Activated T-cell treated with anti-CD3 and anti-CD28 coated beads, Interleukin-2, amount 50 U/mL, for 48 hours (primary cell): ENCODE measurements around the gene LGI1.
"Not testable (repeated sequence)": the region's sequence is repeated elsewhere in the genome, so short reads cannot be mapped to it uniquely, and the experiment has no call there.

ENCODE experiments used
- DNase-seq, 2 experiments: peaks; one replicate each; pipeline ENCODE4 v3.0.0-alpha.2; 2020

Gene LGI1

DNA sequence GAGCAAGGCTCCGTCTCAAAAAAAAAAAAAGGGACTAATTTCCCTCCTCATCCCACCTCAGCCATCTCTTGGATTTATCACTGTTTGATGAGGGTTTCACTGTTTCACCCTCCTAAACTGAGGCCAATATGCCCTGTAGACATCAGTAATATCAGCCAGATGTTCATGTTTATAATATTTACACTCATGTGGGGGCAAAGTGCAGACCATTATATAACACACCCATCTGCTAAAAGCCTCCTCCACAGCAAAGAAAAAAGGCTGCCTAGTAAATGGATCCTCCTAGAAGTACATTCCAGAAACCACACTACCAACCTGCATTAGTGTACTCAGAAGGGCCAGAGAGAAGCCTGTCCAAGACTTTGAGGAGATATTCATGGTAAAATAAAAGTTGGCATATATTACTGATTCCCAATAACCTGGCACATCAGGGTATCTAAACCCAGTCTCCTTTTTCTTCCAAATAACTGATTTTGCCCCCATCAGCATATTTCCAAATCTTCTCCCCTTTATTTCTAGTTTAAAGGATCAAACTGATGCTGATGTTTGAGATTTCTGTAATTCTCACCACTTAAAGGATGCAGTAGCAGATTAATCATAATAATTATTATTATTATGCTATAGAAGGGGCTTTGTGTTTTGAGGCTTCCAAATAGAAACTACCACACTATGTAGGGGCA lies 55.1 kb downstream of the LGI1 start:
- DNase-seq = no peak

DNA sequence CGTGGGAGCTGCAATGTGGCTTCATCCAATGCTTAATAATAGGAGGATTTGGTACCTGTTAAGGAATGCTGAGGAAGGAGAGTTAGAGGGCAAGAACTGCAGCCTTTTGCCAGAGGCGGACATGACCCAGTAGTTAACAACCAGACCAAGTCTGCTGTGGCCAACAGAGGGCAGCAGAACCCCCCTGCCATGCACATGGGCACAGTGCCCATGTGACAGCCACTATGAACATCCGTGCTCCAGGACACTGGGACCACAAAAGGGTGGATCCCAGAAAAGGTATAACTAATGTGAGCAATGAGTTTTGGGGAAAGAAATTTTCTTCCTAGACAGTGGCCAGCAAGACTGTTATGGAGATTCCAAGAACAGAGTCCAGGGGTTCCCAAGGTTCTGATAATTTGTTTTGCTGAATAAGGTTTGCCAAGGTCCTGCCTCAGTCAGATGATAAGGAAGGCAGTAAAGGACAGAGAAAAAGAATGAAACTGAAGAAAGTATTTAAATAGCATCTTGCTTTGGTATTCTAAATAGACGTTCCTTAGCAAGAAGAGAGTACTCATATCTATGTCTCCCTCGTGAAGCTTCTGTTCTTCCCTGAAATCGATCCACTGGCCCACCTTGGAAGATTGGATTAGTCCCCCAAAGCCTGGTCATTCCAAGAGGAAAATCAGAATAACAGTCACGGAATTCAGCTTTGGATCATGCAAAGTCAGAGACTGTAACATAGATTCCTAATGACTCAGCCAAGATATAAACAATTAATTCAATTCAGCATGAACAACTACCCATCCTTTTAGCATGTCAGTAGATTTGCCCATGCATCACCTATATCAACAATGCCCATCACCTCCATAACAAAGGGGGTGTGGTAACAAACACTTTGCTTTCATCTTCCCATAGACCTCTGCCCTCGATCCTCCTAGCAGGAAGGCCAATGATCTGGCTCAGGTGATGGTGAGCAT lies 56.0 kb downstream of the LGI1 start:
- DNase-seq = peak; percentile 60 to 66

DNA sequence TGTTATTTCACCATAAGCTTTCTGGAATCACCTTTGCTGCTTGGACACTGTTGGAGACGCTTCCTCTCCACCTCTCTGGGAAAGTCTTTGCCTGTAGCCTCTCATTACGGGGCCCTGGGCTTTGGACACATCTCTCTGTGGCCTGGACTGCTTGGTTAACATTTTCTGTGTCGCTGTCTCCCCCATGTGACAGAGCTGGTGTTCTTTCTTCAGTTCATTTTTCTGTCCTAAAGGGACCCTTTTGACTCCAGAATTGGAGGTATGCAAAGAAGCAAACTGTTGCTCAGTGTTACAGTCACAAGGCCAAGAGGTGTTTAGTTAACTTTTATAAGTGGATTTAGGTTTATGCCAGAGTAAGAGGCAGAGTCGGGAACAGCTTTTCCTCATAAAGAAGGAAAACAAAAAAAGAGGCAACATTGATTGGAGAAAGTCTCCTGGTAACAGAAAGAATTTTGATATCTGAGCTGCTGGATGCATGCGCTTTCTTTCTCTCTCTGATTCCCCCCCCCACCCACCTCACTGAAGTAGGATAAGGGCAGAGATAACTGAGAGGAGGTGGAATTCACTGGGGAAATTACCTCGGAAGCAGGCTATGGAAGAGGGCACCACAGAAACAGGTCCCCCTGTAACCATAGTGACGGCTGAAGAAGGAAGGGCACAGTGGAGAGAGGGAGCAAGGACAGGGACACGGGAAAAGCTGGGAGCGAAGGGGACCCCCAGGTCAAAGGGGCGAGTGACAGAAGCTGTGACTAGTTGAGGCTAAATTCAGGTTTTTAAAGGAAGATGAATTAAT lies 57.8 kb downstream of the LGI1 start:
- no peak for DNase-seq

DNA sequence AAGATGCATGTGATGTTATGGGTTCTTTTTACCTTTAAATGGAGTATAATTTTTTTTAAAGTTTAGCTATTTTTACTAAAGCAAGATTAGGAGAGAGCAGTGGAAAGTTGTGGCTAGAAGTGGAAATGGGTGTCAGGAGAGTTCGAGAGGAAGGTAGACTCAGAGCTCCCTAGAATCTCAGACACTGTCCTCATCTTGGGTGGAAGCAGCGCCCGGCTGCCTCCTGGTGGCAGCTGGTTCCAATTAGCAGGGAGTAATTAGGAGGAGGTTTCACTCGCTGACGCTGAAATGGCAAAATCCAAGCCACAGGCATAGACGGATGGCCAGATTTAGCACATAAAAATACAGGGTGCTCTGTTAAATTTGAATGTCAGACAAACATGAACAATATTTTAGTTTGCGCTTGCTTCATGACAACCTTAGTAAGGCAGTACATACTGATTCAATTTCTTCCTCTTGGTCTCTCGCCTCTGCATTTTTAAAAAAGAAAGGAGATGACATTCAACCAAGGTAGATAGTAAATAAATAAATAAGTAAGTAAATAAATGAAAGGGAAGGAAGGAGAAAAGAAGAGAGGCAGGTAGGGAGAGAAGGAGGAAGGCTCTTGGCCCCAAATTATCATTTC lies 58.5 kb downstream of the LGI1 start:
- peak; percentile 55 to 56 for DNase-seq

DNA sequence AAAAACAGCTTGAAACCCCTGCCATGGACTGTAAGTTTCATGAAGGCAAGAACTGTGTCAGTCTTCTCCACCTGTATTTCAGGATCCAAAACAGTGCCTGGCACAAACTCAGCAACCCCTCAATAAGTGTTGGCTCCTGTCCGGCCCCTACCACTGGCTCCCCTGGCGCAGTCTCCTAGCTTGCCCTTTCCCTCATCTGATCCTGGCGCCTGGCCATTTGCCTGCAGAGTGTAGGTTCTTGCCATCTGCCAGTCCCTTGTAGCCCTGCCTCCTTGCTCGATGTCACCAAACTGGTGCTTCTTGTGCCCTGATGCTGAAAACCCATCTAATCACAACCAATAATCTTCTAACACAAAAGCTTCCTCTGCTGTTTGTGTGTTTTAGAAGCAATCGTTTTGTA lies 60.4 kb downstream of the LGI1 start:
- no peak for DNase-seq

DNA sequence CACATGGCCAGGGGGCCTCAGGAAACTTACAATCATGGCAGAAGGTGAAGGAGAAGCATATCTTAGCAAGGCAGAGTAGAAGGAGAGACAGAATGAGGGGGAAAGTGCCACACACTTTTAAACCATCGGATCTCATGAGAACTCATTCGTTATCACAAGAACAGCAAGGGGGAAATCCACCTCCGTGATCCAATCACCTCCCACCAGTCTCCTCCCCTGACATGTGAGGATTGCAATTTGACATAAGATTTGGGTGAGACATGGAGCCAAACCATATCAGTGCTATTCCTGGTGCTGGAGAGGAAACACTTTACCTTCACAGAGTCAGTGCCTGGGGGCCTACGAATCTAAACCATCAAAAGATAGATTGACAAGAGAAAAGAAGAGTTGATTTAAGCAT lies 61.8 kb downstream of the LGI1 start:
- no peak for DNase-seq

DNA sequence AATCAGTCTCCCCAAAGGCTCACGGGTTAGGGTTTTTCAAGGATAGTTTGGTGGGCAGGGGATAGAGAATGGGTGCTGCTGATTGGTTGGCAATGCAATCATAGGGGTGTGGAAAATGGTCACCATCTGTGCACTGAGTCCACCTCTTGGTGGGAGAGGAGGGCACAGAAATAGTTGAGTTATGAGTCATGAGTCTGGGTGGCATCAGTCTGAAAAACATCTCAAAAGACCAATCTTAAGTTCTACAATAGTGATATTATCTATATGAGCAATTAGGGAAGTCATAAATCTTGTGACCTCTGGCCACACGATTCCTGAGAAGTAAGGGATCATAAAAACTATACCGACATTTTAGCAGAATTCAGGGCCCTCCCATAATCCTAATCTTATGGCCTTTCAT lies 62.7 kb downstream of the LGI1 start:
- DNase-seq = no peak

DNA sequence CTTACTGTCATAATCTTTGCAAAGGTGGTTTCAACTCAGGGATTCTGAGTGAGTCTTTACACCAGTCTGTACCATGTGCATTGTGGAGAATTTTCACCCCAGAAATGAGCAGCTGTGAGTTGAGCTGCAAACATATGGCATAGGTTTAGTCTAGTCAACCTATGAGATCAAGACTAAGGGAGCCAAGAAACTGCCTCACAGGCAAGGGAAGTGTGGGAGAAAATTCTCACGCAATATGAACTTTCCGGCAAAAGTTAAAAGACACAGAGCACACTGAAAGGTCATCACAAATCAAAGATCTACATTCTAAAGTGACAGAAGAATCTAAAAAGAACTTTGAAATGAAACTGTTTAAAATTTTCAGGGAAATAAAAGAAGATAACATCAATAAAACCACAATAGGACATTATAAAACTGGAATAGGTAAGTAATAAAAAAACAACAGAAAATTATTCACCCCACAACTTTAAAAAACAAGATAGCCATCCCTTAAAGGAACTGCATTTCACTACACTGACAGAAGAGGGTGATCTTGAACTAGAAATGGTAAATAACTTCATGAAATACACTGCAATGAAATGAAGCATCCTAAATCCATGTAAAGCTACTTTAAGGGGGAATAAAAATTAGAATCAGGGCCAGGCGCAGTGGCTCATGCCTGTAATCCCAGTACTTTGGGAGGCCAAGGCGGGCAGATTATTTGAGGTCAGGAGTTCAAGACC lies 63.5 kb downstream of the LGI1 start:
- DNase-seq = no peak

DNA sequence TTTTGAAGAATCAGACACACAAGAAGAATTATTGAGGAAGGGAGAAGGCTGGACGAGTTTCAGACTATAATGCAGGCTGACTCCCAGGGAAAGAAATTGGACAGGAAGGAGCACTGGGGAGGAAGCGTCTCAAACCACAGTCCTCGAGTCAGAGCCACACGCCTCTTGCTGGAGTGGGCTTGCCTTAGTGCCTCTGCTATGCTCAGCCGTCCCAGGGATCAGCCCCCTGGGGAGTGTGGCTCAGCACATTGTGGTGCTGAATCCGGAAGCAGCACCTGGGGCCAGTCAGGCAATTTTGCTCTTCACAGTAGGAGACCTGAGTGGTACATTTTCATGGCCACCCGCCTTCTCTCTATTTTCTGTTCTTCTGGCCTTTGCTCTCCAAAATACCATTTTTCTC lies 68.6 kb downstream of the LGI1 start:
- DNase-seq = no peak

GRCh38 chr10:93827056-93827804 lies 69.5 kb downstream of the LGI1 start:
- no peak for DNase-seq

DNA sequence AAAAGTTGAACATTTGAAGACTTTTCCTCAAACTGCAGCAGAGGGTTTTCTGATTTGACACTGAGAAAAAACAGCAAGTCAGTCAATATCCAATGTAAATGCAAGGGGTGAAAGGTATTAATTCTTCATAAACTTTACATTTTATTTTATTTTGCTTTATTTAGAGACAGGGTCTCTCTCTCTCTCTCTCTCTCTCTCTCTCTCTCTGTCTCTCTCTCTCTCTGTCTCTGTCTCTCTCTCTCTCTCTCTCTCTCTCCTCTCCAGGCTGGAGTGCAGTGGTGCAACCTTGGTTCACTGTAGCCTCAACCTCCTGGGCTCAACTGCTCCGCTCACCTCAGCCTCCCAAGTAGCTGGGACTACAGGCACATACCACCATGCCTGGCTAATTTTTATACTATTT lies 73.3 kb downstream of the LGI1 start:
- DNase-seq = not testable (repeated sequence)

- DNase-seq = no peak
These were observed 78.0 kb downstream of the LGI1 start for GRCh38 chr10:93835770-93836169.

GRCh38 chr10:93837822-93838221 lies 80.1 kb downstream of the LGI1 start:
- DNase-seq = no peak

GRCh38 chr10:93838278-93838677 lies 80.5 kb downstream of the LGI1 start:
- no peak for DNase-seq

DNA sequence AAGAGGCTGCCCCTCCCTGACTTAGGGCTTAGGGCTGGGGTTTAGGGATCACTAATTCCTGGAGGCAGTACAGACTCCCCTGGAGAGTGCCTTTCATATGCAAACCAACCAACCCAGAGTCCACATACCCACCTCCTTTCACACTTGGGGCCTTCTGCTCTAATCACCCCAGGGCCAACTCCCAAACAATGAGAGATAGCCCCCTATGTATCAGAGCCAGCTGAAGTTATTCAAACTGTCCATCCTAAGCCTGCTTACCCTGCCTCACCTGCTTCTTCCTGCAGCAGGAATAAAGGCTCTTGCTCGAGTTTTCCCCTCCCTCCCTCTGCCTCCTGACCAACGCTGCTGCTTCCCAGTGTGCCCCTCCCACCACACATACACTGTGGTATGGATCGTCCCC lies 84.2 kb downstream of the LGI1 start:
- DNase-seq = no peak

DNA sequence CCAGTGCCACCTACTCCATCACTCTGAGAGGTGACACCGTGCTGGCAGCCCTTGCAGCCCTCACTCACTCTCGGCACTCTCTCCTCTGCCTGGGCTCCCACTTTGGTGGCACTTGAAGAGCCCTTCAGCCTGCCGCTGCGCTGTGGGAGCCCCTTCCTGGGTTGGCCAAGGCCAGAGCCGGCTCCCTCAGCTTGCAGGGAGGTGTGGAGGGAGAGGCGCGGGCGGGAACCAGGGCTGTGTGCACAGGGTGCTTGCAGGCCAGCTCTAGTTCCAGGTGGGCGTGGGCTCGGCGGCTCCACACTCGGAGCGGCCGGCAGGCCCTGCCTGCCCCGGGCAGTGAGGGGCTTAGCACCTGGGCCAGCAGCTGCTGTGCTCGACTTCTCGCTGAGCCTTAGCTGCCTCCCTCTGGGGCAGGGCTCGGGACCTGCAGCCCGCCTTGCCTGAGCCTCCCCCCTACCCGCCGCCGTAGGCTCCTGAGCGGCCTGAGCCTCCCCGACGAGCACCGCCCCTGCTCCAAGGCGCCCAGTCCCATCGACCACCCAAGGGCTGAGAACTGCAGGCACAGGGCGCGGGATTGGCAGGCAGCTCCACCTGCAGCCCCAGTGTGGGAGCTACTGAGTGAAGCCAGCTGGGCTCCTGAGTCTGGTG lies 87.4 kb downstream of the LGI1 start:
- DNase-seq = no peak
